HL-60 (cell line): ENCODE data around the gene TM4SF4.

ENCODE experiments used
- DNase-seq, 2 experiments: peaks; one replicate each; pipeline ENCODE4 v3.0.0-alpha.2; 2010 to 2020; ENCODE audit warnings: low read depth in 1 of 2, low spot score in 1 of 2
- H3K27ac ChIP-seq: fragments of 250-450 bp; sonication (Bioruptor Pico); replicated peaks from 2 replicates; pipeline ENCODE4 v1.5.1; 2020; ENCODE audit warnings: mild to moderate bottlenecking, moderate library complexity
- H3K27me3 ChIP-seq: fragments of 250-450 bp; sonication (Bioruptor Pico); 2 replicates; pipeline ENCODE4 v1.5.1; 2021; ENCODE audit warnings: mild to moderate bottlenecking, moderate library complexity; ENCODE audit not compliant: insufficient read depth, poor library complexity, severe bottlenecking
- H3K4me3 ChIP-seq: replicated peaks from 2 replicates; pipeline ENCODE4 v1.5.1; 2011; ENCODE audit warnings: mild to moderate bottlenecking, control low read depth, low read length; ENCODE audit not compliant: insufficient read depth
- CTCF ChIP-seq: IDR thresholded peaks from one replicate; pipeline ENCODE4 v1.5.1; 2011; ENCODE audit warnings: low read length, control low read depth, inconsistent platforms; ENCODE audit not compliant: insufficient read depth
- GABPA ChIP-seq: IDR thresholded peaks from 2 replicates; pipeline ENCODE4 v1.6.1; 2012; ENCODE audit warnings: low read depth
- POLR2AphosphoS5 ChIP-seq: IDR thresholded peaks from 2 replicates; pipeline ENCODE4 v1.6.1; 2012; ENCODE audit warnings: low read depth
- REST ChIP-seq: IDR thresholded peaks from 2 replicates; pipeline ENCODE4 v1.6.1; 2012; ENCODE audit warnings: low read depth; ENCODE audit not compliant: insufficient replicate concordance
- SPI1 ChIP-seq: IDR thresholded peaks from 2 replicates; pipeline ENCODE4 v1.6.1; 2012; ENCODE audit warnings: low read depth, mild to moderate bottlenecking, borderline replicate concordance

Gene TM4SF4

GRCh38 chr3:149455989-149456388 is 18.5 kb upstream of the TM4SF4 start:
- H3K27me3 ChIP-seq: no peaks in the 10 kb centered on the region
- no peak for TF ChIP-seq SPI1
- TF ChIP-seq REST: no peak
- no peak for TF ChIP-seq POLR2AphosphoS5
- no peak for TF ChIP-seq GABPA
- TF ChIP-seq CTCF: no peak
- no peak overlapping the region for H3K4me3 ChIP-seq
- no peak overlapping the region for H3K27ac ChIP-seq
- no peak for DNase-seq

- Histone ChIP-seq H3K4me3 (no peak overlapping the region), H3K27ac (no peak overlapping the region), H3K27me3 (no peaks in the 10 kb centered on the region)
- no peak for DNase-seq
- TF ChIP-seq CTCF (no peak), GABPA (no peak), REST (no peak), SPI1 (no peak), POLR2AphosphoS5 (no peak)
Observed at GRCh38 chr3:149459491-149460059, 14.9 kb upstream of the TM4SF4 start.

GRCh38 chr3:149460117-149460516 is 14.4 kb upstream of the TM4SF4 start:
- Histone ChIP-seq H3K27me3 (no peaks in the 10 kb centered on the region), H3K27ac (no peak overlapping the region), H3K4me3 (no peak overlapping the region)
- no peak for TF ChIP-seq CTCF
- no peak for TF ChIP-seq SPI1
- TF ChIP-seq GABPA: no peak
- TF ChIP-seq REST: no peak
- no peak for TF ChIP-seq POLR2AphosphoS5
- DNase-seq: no peak
